ENCODE results near the gene CACNA2D4. TPM values are rescaled to one million over a fixed set of nuclear protein-coding genes. Genes with fewer than 3 reads are reported as not detected.

Gene CACNA2D4
- total RNA-seq, 1 donor from 2014 or later: 7.0 TPM

DNA sequence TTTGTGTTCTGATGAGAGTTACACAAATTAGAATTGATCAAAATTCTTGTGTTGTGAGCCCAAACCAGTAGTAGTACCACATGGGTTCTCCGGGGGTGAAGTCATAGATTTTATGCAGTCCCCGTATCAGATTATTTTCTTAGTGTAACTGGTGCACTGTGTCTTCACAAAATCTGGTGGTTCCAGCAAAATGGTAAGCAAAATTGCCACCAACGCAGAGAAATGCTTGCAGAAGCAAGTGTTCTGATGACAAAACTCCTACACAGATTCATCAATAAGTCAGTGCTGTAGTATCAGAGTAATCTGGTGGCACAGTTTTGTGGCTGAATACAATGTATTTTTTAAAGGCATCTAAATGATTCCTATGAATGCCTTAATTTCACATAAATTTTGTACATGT lies 1.3 kb upstream of the CACNA2D4 start:
- DNase-seq (no peak), ATAC-seq (no peak)
- Histone ChIP-seq H3K9me3 (no peaks in the 10 kb centered on the region), H3K27ac (no peak overlapping the region), H3K4me1 (peaks cover 4% of the 10 kb centered on the region), H3K36me3 (no peaks in the 10 kb centered on the region), H3K27me3 (ENCODE audit: low read depth) (no peaks in the 10 kb centered on the region), H3K4me3 (no peak overlapping the region)
- TF ChIP-seq, protein P1, sequence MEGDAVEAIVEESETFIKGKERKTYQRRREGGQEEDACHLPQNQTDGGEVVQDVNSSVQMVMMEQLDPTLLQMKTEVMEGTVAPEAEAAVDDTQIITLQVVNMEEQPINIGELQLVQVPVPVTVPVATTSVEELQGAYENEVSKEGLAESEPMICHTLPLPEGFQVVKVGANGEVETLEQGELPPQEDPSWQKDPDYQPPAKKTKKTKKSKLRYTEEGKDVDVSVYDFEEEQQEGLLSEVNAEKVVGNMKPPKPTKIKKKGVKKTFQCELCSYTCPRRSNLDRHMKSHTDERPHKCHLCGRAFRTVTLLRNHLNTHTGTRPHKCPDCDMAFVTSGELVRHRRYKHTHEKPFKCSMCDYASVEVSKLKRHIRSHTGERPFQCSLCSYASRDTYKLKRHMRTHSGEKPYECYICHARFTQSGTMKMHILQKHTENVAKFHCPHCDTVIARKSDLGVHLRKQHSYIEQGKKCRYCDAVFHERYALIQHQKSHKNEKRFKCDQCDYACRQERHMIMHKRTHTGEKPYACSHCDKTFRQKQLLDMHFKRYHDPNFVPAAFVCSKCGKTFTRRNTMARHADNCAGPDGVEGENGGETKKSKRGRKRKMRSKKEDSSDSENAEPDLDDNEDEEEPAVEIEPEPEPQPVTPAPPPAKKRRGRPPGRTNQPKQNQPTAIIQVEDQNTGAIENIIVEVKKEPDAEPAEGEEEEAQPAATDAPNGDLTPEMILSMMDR (IDR thresholded peaks at IDR 0.05): no peak
- intact Hi-C loops (cut with DNase I): loop anchor here (10.0 kb wide), 1 partner anchor 105 kb away; no protein-coding TSS in a partner anchor

DNA sequence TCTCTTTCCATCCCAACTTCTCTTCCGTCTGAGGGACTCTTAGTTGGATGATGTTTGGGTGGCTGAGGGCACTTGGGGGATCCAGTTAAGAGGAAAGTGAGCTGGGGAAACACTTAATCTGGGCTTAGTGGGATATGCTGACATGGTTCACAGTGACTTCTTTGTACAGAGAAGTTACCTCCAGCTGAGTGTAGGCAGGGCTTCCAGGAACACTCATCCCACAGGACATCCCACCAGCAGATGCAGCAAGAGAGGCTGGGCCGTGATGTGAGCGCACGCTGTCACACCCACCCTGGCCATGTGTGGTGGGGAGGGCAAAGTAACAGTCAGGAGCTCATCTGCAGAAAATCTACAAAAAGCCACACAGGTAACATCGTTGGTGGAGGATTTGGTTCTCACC lies 832 bp upstream of the CACNA2D4 start:
- intact Hi-C loops (cut with DNase I): no loop called here
- Histone ChIP-seq H3K36me3 (no peaks in the 10 kb centered on the region), H3K4me1 (peaks cover 4% of the 10 kb centered on the region), H3K4me3 (no peak overlapping the region), H3K27me3 (ENCODE audit: low read depth) (no peaks in the 10 kb centered on the region), H3K9me3 (no peaks in the 10 kb centered on the region), H3K27ac (no peak overlapping the region)
- DNase-seq: no peak
- TF ChIP-seq, protein P1 (IDR thresholded peaks at IDR 0.05): no peak
- ATAC-seq: no peak

- TF ChIP-seq, protein P1 (IDR thresholded peaks at IDR 0.05): no peak
- peaks cover 4% of the 10 kb centered on the region for H3K4me1 ChIP-seq
- DNase-seq: peak; percentile 40
- no peaks in the 10 kb centered on the region for H3K36me3 ChIP-seq
- H3K27ac ChIP-seq: peak overlapping the region; percentile 77
- no peaks in the 10 kb centered on the region for H3K9me3 ChIP-seq
- intact Hi-C loops (cut with DNase I): no loop called here
- peak overlapping the region; percentile 45 for H3K4me3 ChIP-seq
- no peaks in the 10 kb centered on the region for H3K27me3 ChIP-seq (ENCODE audit: low read depth)
- ATAC-seq: no peak
These were observed 408 bp upstream of the CACNA2D4 start for GRCh38 chr12:1918884-1919236.

DNA sequence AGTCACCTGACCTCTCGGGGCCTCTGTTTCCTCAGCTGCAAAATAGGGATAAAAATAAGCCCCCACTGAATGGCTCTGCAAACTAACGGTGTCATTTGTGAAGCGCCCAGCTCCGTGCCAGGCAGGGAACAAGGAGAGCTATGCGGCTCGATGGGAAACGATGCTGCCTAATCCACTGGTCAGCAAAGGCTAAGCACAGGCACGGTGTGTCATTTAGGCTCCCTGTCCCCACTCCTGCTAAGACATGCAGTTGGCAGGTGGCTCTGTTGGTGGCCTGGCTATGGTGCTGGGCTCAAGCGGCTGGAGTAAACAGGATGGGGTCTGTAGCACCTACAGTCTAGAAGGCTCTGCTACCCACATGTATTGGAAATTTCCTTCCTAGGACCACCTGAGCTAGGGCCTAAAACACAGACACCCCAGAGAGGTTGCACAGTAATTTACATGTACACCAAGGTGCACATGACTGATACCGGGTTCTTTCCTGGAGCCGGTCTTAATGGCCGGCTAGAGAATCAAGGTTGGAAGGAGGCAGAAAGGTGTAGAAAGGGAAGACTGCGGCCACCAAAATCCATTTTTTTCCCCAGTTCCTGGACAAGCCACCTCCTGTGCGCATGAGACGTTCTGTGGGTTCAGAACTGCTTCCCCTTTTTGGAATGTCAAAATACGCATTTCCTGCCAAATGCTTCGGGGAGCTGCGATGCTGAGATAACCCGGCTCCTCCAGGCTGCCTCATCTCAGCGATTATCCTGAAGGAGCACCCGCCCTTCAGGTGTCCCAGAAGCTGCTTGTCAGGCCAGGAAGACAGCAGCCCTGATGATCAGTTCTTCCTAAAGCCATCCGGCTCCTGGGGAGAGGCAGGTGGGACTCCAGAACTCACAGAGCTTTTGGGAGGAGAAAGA lies 1.0 kb downstream of the CACNA2D4 start:
- H3K9me3 ChIP-seq: no peaks in the 10 kb centered on the region
- ATAC-seq (peak; percentile 41 to 64), DNase-seq (peak; percentile 46)
- H3K27me3 ChIP-seq (ENCODE audit: low read depth): no peaks in the 10 kb centered on the region
- peak overlapping the region; percentile 45 for H3K4me3 ChIP-seq
- TF ChIP-seq, protein P1 (IDR thresholded peaks at IDR 0.05): no peak
- no peaks in the 10 kb centered on the region for H3K36me3 ChIP-seq
- H3K27ac ChIP-seq: peak overlapping the region; percentile 77
- H3K4me1 ChIP-seq: peaks cover 4% of the 10 kb centered on the region
- intact Hi-C loops (cut with DNase I): no loop called here

DNA sequence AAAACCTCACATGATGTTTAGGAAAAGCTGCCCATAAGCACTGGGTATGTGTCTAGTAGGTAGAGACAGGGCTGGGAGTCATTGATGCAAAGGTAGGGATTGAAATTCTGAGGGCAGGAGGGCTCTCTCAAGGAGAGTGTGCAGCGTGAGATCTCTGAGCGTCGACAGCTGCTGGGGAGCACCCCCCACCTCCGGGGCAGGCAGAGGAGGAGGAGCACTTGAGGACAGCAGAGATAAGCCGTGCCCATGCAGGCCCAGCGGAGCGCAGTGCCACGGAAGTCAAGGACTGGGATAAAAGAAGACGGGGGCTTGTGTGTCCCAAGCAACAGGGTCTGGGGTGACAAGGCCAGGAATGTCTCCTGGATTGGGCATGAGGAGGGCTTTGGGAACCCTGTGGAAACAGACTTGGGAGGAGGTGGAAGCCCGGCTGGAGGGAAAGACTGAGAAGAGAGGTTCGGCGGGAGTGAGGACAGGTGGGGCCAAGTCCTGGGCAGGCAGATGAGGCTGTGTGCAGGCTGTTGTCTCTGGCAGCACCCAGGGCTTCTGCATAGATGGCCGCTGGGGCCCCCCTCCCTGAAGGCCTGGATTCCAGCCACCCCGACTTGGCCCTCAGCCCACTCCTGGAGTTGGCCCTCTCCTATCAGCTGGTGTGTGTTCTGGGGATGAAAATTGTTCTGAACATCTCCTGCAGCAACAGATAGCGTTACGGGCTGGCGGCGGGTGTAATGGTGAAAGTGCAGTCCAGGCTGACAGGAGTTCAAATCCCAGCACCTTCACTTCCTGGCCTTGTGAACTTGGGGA lies 1.9 kb downstream of the CACNA2D4 start:
- no peak for ATAC-seq
- DNase-seq: peak; percentile 39
- H3K27me3 ChIP-seq (ENCODE audit: low read depth): no peaks in the 10 kb centered on the region
- intact Hi-C loops (cut with DNase I): no loop called here
- H3K36me3 ChIP-seq: no peaks in the 10 kb centered on the region
- H3K27ac ChIP-seq: no peak overlapping the region
- H3K4me3 ChIP-seq: no peak overlapping the region
- TF ChIP-seq, protein P1 (IDR thresholded peaks at IDR 0.05): no peak
- H3K4me1 ChIP-seq: peaks cover 4% of the 10 kb centered on the region
- H3K9me3 ChIP-seq: no peaks in the 10 kb centered on the region
